ENCODE measurements around the gene NDUFA3.

DNA sequence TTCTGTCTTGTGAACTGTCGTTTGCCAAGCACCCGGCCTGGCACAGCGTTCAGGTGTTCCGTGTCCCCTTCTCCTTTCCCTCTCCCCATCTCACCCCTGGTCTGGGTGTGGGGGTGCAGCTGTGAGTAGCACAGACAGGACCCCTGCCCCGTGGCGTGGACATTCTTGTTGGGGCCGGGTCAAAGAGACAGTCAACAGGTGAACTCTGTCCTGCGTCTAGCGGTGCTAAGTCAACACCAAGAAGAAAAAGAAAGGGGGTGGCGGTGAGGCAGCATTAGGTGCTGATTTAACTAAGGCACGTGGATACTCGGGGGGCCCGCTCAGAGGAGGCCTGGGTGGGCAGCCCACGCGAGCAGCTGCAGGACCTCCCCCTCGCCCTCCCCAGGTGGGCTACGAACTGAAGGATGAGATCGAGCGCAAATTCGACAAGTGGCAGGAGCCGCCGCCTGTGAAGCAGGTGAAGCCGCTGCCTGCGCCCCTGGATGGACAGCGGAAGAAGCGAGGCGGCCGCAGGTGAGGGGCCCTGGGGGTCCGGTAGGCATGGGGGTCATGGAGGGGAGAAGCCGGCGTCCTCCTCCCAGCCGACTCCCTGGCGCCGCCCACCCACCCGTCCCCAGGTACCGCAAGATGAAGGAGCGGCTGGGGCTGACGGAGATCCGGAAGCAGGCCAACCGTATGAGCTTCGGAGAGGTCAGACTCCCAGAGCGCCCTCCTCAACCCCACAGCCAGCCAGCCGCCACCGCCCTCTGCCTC is 25.2 kb downstream of the NDUFA3 start:
- TF ChIP-seq, protein P1, sequence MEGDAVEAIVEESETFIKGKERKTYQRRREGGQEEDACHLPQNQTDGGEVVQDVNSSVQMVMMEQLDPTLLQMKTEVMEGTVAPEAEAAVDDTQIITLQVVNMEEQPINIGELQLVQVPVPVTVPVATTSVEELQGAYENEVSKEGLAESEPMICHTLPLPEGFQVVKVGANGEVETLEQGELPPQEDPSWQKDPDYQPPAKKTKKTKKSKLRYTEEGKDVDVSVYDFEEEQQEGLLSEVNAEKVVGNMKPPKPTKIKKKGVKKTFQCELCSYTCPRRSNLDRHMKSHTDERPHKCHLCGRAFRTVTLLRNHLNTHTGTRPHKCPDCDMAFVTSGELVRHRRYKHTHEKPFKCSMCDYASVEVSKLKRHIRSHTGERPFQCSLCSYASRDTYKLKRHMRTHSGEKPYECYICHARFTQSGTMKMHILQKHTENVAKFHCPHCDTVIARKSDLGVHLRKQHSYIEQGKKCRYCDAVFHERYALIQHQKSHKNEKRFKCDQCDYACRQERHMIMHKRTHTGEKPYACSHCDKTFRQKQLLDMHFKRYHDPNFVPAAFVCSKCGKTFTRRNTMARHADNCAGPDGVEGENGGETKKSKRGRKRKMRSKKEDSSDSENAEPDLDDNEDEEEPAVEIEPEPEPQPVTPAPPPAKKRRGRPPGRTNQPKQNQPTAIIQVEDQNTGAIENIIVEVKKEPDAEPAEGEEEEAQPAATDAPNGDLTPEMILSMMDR (IDR thresholded peaks at IDR 0.05; ENCODE audit: poor library complexity) = no peak
- no peak for TF ChIP-seq EZH2 (IDR thresholded peaks at IDR 0.05; ENCODE audit: borderline replicate concordance)

All from hepatocyte (in vitro differentiated cells).